ENCODE data around the gene TGFB2. TPM values are rescaled to one million over a fixed set of nuclear protein-coding genes. Genes with fewer than 3 reads are reported as not detected.
A peak's percentile ranks its signal among the peaks of the same experiment; 100 is the strongest.

Gene TGFB2
- total RNA-seq, 1 donor from 2014 or later, result 122 TPM

DNA sequence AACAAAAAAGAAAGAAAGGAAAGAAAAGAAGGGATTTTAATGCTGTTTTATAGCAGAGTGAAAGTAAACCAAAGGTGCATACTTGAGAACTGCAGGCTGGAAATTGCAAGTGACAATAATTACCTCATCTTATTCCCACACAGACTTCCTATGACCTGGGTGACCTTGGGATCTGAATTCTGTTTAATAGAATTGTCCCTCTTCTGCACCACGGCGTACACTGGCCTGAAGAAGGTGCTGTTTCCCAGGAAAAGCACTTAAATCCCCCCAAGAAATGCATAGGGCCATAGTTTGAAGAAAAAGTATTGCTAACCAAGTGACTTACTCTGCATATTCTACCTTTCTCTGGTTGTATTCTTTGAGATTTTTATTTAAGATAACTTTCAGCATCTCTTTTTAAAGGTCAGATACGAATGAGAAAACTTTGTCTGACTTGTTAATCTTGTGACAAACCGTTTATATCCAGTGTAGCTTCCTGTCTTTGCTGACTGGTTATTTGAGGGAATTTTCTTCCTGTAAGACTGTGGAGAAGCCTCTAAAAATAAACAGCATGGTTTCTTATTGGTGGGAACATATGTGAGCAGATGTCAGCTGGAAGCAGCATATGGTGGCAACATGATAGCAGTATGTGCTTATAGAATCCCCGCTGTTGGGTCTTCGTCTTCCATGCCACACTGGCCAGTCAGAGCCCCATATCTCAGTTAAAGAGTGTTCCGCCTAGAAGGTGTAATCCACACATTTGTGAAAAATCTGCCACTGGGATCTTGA, 16.3 kb downstream of the TGFB2 start:
- peak; percentile 59 to 82 for DNase-seq (ENCODE audit: low read depth in 2 of 2)

DNA sequence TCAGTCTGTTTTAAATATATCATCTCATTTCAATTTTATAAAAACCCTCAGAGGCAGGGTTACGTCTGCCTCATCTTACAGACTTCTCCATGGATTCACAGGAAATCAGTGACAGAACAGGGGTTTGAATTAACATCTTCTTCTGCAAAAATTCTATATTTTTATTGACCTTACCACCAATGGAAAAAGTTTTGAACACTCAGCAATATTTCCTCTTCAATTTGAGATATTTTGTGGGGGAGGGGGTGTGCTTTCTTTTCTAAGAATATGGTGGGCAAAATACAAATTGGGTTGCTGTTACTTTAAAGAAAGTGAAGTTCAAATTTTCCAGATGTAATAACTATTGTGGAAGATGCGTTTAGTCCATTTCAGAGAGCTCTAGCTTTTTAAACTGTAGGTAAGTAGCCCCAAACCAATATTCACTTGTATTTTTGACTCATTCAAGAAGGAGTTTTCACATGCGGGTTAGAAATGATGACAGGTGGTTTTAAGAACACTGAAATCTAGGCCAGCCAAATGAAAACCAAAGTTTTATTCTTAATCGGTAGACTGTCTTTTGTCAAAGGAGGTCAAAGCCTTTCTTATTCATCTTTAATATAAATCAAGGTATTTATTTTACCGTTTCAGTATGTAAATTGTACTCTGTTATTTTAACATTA, 17.4 kb downstream of the TGFB2 start:
- no peak for DNase-seq (ENCODE audit: low read depth in 2 of 2)

DNA sequence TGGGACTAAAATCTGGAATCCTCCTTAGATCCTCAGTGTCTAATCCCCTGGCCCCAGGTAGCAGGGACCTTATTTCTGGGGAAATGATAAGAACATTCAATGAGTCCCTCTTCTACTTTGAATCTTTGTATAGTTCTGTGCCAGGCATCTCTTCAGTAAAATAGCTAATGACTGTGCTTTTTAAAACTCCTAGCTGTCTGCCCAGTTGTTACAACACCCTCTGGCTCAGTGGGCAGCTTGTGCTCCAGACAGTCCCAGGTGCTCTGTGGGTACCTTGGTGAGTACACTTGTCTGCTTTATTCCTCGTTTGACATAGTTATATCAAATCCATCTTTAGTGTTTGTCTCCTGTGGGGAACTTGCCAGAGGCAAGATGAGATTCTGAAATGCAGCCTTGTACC, 18.0 kb downstream of the TGFB2 start:
- no peak for DNase-seq (ENCODE audit: low read depth in 2 of 2)

DNA sequence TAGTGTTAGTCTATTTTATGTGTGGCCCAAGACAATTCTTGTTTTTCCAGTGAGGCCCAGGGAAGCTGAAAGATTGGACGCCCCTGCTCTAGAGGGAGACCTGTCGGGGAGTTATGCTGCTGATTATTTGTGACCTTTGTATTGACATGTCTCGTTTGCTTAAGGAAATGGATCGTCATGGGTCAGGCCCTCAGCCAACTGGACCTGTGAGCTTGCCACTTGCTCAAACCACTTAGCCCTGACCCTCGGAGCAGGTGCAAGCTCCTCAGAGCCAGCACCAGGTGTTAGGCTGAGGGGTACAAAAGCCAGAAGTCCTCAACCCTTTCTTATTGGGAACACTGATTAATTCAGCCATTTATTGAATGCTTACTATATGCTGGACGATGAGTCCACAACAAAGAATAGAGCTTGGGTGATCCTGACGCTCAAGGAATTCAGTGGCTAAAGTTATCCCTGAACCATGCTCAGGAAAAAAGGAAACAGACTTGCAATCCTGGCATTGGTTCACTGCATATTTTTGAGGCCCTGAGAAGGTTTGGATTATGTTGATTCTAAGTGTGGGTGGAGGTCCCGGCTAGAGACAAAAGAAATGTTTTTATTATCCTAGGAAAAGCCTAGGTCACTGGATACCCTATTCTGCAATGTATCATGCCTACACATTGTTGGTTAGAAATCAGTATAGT, 19.0 kb downstream of the TGFB2 start:
- DNase-seq (ENCODE audit: low read depth in 2 of 2), result peak in 1 of 2 donors; percentile 29

DNA sequence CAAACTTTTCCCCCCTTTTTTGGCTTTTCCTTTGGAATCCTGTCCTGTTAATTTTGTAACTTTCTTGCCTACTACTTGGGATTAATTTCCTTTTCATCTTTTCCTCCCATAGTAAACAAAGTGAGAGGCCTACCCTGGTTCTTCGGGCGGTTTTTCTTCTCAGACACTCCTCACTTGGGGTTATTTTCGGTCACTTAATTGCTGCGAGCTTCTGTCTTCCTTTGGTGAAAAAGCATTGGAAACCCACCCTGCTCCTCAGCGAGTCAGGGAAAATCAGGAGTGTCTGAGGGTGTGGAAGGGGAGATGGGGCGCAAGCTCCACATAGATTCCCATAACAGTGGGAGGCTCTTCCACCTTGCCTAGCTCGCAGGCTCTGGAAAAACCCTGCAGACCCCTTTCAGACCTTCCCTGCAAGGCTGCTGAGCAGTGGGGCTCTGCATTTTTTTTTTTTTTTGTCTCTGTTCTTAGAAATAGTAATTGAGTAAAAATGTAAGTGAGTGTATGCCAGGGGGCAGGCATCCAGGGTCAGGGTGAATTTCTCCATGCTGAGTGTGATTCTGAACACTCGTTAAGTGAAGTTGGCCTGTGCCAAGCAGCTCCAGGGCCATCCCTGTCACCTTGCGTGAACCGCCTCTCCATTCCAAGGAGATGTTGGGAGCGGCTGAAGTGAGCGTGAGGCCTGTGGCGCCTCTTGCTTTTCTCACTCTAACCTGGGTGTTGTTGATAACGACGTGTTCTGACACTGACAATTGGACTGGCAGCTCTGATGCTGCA, 20.3 kb downstream of the TGFB2 start:
- no peak for DNase-seq (ENCODE audit: low read depth in 2 of 2)

DNA sequence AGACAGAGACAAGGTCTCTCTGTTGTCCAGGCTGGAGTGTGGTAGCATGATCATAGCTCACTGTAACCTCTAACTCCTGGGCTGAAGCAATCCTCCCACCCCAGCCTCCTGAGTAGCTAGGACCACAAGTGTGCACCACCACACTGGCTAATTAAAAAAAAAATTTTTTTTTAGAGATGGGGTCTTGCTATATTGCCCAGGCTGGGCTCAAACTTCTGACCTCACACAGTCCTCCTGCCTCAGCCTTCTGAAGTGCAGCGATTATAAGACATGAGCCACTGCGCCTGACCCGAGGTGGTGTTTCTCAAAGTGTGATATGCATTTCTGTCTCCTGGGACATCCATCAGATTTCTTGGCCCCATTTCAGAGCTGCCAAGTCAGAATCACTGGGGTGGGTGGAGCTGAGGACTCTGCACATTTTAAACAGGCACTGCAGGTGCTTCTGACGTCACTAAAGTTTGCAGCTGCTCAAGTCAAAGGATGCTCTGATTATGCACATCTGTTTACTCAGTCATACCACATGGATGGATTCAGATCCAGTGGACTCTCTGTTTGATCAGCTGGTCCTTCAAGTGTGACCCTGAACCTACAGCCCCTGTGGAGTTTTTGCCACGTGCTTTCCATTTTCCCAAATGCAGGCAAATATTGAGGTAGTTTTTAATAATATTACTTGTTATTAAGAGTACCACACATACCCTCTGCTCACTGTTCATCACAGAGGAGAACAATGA, 21.4 kb downstream of the TGFB2 start:
- DNase-seq (ENCODE audit: low read depth in 2 of 2), result no peak

DNA sequence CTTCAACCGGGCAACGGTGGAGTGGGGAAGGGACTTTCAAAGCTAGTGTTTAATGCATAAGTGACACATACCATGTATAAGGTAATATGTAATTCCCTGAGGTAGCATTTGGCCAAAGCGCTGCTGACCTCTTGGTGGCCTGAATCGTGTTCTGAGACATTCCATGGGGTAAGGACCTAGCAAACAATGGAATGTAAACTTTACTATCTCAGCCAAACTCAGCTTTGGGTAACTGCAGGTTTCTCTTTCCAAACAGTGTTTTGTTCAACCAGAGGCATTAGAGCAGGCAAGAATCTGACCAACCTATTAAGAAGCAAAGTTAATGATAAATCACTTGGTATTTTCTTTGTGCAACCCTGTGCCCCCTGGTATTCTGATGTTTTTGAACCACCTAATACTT, 22.0 kb downstream of the TGFB2 start:
- no peak for DNase-seq (ENCODE audit: low read depth in 2 of 2)

DNA sequence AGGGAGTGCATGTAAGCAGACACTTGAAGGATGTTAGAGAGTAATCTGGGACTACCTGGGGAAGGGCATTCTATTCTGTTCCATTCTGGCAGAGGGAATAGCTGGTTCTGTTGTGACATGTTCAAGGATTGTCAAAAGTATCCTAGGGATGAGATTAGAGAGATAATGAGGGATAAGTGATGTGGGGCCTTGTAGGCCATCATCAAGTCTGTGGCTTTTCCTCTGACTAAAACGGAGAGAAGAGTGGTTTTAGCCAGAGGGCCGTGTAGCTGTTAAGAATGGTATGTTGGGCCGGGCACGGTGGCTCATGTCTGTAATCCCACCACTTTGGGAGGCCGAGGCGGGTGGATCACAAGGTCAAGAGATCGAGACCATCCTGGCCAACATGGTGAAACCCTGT, 23.6 kb downstream of the TGFB2 start:
- DNase-seq (ENCODE audit: low read depth in 2 of 2), result no peak

DNA sequence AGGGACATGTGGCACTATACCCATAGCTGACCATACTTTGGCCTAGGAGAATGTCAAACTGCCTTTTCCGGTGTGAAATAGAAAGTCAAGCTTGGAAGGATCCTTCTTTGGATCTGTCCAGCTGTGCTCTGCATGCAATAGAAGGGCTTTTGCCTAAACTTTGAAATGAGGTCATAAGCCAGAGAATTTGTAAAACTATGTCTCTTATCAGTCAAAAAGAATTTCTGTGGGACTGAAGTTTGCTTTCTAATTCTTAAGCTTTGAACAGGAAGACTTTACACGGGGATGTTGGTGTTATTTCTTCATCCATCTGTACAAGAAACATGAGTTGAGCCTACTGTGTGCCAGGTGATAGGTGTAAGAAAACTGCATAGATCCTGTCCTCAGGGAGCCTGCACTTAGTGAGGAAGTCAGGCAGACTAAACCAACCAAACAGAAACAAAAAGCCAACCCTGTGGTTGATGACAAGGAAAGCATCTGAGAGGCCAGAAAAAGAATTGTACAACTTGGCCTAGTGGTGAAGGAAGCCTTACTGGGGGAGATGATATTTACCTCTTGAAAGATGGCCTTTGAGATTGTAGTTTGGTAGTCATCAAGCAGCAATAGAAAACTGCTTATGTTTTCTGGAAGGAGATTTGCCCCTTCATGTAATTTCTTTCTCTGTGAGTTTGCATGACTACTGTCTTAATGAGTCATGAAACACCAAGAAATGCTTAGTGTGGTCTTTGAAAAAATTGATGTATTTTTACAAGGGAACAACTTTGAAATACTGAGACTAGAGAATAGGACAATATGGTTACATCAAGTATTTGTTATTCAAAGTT, 24.8 kb downstream of the TGFB2 start:
- DNase-seq (ENCODE audit: low read depth in 2 of 2), result peak in 1 of 2 donors; percentile 24

DNA sequence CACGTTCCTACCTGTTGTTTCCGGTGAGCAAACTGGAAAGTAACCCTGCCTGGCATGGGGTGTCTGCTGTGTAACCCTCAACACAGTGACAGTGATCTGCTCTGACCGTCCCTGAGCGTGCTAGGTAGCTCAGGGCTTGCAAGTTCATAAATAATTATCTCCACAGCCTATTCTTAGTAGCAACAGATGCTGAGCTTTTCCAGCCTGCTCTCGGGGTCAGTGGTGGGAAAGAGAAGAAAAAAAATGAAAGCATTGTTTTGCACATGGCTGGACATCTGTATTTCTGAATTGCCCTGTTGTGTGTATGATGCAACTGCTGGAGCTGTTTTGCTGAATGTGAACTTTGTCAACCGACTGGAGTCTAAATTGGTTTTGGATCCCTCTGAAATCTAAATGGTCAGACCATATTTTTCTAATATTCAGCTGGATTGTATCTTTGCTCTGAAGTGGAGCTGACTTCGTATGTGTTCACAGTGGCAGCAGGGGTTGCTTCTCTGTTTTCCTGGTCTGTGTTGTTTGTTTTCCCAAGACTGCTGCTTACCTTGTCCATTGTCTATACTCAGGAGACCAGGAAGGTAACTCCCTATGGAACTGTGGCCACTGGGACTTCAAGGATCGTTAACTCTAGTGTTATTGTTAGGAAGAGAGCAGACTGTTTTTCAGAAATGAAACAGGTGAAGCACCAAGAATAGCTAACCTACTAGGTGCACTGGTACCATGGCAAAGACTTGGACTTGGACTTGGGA, 27.0 kb downstream of the TGFB2 start:
- peak; percentile 46 to 59 for DNase-seq (ENCODE audit: low read depth in 2 of 2)

DNA sequence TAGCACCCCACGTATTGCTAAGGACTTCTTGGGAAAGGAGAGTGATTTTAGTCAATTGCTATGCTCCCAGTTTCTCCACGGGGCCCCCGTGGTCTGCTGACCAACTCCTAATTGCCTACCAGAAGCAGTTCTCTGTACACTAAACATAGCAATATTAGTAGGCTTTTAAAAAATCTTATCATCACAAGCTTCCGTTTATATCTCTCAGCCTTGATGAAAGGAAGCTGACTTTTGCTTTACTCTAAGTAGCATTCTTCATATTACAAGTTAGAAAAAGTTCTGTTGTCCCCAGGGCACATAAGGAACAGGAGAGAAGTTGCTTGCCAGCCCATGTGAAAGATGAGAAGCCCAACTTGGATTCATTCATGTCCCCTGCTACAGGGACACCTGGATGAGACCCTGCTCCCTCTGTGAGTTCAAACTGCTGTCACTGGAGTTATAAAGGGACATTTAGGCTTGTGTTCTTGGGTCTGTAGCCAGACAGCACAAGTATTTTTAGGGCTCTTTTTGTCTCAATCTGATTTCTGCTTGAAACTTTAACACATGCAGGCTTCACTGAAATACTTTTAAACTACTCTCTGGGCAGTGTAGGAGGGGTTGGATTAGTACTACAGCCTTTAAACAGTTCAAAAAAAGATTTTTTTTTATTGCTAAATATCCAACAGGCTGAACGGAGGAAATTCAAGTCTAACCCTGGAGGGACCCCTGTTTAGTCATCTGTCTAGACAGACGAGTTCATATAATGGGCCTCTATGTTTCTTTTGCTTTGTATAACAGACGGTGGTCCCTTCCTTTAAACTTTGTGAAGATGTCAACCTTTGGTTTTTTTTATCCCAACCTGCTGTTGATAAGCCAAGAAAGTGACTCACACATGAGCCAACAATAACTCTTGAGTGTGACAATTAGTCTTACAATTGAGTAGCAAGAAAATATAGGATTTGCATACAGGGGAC, 29.5 kb downstream of the TGFB2 start:
- DNase-seq (ENCODE audit: low read depth in 2 of 2), result peak; percentile 29 to 91

DNA sequence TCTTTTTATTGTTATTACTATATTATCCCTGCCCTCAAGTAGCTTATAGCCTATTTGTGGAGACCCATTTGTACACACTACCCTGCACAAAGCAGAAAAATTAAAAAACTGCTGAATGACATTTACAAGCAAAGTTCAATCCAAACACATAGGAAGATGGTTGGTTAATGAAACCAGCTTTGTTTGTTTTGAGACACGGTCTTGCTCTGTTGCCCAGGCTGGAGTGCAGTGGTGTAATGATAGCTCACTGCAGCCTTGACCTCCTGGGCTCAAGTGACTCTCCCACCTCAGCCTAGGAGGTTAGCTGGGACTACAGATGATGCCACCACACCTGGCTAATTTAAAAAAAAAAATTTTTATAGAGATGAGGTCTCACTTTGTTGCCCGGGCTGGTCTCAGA, 31.6 kb downstream of the TGFB2 start:
- DNase-seq (ENCODE audit: low read depth in 2 of 2), result no peak

DNA sequence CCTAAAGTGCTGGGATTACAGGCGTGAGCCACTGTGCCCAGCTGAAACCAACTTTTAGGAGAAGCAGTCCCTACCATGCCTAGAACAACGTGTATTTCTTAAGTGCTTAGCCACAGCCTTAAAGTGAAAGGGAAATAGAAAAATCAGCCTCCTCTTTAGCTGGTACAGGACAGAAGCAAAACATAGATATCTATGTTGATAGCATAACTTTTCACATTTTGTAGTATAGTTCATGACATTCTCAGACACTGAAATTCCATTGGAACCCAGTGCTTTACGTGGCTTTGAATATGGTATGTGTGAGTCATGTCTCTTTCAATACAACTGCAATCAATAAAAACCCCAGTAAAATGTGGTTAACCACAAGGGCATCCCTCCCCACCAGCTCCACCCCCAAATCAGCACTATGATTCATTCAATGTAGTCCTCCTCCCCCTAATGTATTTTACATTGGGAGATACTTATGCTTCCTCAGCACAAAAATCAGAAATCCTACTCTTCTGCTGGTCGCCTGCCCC, 32.1 kb downstream of the TGFB2 start:
- peak in 1 of 2 donors; percentile 92 for DNase-seq (ENCODE audit: low read depth in 2 of 2)

DNA sequence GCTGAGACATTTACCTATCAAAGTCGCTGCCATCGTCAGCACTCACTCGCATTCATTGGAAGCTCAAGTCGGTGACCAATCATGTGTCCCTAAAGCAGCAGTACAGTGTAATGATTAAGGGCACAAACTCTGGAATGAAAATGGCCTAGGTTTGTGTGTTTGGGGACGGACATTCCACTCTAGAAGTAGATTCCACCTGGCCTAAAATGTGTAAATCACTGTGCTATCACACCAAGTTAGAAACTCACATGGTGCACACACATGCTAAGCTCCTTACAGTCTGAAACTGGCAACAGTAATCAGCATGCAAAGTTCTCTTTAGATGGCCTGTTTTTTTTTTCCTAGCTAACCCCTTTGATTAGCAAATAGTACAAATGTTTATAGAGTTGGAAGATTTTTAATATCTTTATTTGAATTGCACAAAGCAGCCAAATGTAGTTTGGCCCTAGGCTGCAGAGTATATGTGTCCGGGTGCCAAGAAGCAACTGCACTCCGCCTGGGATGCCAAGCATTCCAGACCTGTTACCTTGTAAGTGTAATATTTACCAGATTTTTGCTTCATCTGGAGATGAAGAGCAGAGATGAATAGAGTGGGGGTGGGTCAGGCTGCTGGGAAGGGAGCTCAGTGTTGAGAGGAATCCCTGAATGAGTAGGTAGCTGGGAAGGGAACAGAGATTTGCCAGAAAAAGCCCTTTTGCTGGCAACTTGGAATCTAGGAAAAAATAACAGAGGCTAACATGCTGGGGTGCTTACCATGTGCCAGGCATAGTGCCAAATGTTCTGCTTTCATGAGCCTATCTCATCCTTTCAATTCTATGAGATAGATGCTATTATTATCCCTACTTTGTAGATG, 35.2 kb downstream of the TGFB2 start:
- peak; percentile 43 to 87 for DNase-seq (ENCODE audit: low read depth in 2 of 2)

DNA sequence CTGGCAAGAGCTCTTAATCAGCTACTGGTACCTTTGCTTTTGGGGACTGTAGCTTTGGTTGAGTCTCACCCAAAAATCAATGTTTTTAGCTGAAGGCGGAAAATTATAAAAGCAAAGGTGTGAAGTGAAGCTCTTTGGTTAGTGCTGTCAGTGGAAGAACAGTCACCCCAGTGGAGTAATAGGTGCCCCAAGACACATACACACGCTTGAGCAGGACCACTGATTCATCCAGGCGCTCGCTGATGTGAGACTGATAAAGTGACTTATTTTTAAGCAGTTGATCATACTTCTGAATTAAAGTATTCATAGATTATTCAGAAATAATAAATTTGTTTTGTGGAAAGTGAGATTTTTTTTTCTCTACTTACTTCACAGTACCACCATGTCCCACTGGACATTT, 37.1 kb downstream of the TGFB2 start:
- no peak for DNase-seq (ENCODE audit: low read depth in 2 of 2)

DNA sequence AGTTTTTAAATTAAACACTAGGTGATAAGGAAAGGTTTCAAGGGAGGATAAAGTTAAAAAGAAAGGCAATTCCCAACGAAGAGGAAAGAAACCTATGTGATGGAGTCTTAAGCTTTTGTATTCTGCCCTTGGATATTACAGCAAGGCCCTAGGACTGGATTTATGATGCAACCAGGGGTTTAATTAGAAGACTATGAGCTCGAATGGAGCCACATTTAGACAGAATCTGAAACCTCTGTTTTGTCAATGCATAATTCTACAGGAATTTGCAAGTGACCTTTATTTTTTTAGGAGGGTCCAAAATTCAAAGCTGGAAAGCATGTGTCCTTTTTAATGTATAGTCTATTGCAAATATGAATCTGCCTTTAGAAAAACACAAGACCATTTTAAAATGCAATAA, 37.9 kb downstream of the TGFB2 start:
- DNase-seq (ENCODE audit: low read depth in 2 of 2), result no peak

DNA sequence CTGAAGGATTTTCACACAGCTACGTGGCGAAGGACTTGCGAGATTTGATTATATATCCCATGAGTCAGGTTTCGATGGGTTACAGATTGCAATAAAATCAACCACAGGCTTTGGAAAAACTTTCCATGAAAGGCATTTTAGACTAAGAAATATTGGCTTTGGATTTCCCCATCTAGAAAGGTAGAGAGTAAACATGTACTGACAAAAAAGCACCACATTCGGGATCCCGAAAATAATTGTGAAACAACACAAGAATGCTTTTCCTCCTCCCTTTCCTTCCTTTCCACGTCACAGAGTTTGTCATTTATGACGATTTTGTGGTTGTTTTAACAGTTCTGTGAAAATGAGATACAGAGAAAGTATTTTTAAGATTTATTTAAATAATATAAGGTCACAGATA, 38.5 kb downstream of the TGFB2 start:
- DNase-seq (ENCODE audit: low read depth in 2 of 2), result peak; percentile 87 to 88
